ENCODE measurements around the gene COPE.
A peak's percentile ranks its signal among the peaks of the same experiment; 100 is the strongest.
"Not testable (repeated sequence)": the region's sequence is repeated elsewhere in the genome, so short reads cannot be mapped to it uniquely, and the experiment has no call there.

COPE gene

DNA sequence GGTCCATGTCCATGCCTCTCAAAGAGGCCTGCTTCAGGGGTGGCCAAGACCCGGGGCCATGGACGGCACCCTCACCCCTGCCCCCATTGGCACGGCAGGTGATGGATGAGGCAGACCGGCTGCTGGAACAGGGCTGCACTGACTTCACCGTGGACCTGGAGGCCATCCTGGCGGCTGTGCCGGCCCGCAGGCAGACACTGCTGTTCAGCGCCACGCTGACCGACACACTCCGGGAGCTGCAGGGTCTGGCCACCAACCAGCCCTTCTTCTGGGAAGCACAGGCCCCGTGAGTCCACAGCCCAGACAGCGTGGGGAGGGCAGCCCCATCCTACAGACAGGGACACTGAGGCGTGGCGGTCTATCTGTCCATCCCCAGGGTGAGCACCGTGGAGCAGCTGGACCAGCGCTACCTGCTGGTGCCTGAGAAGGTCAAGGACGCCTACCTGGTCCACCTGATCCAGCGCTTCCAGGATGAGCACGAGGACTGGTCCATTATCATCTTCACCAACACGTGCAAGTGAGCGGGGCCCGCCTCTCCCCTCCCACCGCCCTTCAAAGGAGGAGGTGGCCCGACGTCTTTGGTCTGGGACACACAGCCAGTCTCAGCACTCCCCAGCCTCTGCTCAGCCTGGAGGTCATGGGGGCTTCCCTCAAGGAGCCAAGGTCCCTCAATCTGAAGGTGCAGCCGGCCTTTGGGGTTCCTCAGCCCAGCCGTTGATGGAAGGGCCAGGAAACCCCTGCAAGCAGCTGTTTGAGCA is 3.2 kb upstream of the COPE start:
- Histone ChIP-seq H3K4me1 (ENCODE audit: control insufficient read depth, insufficient read depth, low read length) (peaks cover 4% of the 10 kb centered on the region), H3K36me3 (ENCODE audit: control insufficient read depth, insufficient read depth, low read length) (peaks cover 21% of the 10 kb centered on the region), H3K27me3 (ENCODE audit: control insufficient read depth, insufficient read depth, low read length) (no peaks in the 10 kb centered on the region), H3K4me3 (ENCODE audit: low read length) (no peak overlapping the region), H3K9me3 (ENCODE audit: control insufficient read depth, insufficient read depth, low read length) (no peaks in the 10 kb centered on the region), H3K27ac (ENCODE audit: low read length) (no peak overlapping the region)
- DNase-seq (ENCODE audit: low read depth, low spot score) = no peak
- no CpG with 5 or more reads among the region's 29 CpGs for WGBS (ENCODE audit: insufficient coverage, insufficient read length)

GRCh38 chr19:18921593-18921992 is 2.4 kb upstream of the COPE start:
- Histone ChIP-seq H3K27me3 (ENCODE audit: control insufficient read depth, insufficient read depth, low read length) (no peaks in the 10 kb centered on the region), H3K4me1 (ENCODE audit: control insufficient read depth, insufficient read depth, low read length) (peaks cover 4% of the 10 kb centered on the region), H3K9me3 (ENCODE audit: control insufficient read depth, insufficient read depth, low read length) (no peaks in the 10 kb centered on the region), H3K36me3 (ENCODE audit: control insufficient read depth, insufficient read depth, low read length) (peaks cover 21% of the 10 kb centered on the region), H3K4me3 (ENCODE audit: low read length) (no peak overlapping the region), H3K27ac (ENCODE audit: low read length) (no peak overlapping the region)
- DNase-seq (ENCODE audit: low read depth, low spot score) = no peak
- WGBS (ENCODE audit: insufficient coverage, insufficient read length) = no CpG with 5 or more reads among the region's 17 CpGs

DNA sequence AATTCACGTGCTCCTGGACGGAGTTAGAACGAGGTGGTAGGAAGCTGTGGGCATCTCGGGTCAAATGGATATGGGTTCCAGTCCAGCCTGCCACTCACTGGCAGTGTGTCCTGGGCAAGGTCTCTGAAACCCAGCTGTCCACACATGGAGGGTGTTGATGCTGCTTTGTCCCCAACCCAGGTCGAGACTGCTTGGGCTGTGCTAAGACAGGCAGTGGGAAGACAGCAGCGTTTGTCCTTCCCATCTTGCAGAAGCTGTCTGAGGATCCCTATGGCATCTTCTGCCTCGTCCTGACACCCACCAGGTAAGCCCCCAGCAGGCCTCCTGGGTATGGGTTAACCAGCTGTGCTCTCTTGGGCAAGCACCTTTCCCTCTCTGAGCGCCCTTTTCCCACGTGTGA is 1.2 kb upstream of the COPE start:
- H3K36me3 ChIP-seq (ENCODE audit: control insufficient read depth, insufficient read depth, low read length) = peaks cover 14% of the 10 kb centered on the region
- no CpG with 5 or more reads among the region's 9 CpGs for WGBS (ENCODE audit: insufficient coverage, insufficient read length)
- H3K4me3 ChIP-seq (ENCODE audit: low read length) = peak overlapping the region; percentile 92; the same call in 1 of the 2 replicates
- no peak for DNase-seq (ENCODE audit: low read depth, low spot score)
- H3K27ac ChIP-seq (ENCODE audit: low read length) = no peak overlapping the region
- H3K27me3 ChIP-seq (ENCODE audit: control insufficient read depth, insufficient read depth, low read length) = no peaks in the 10 kb centered on the region
- H3K9me3 ChIP-seq (ENCODE audit: control insufficient read depth, insufficient read depth, low read length) = no peaks in the 10 kb centered on the region
- peaks cover 4% of the 10 kb centered on the region for H3K4me1 ChIP-seq (ENCODE audit: control insufficient read depth, insufficient read depth, low read length)

DNA sequence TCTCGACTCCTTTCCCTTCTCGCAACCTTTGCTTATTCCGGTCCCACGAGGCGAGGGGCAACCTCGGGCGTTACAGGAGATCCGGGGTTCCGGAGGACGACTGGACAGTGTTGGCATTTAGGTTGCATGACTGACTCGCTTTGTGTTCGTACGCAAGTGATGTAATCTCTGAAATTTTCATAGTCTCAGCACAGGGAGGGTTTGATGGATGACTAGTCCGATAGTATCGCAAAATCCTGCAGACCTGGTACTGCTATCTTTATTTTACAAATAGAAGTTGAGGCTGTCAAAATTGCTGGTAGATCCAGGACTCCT is 670 bp upstream of the COPE start:
- peaks cover 4% of the 10 kb centered on the region for H3K4me1 ChIP-seq (ENCODE audit: control insufficient read depth, insufficient read depth, low read length)
- H3K9me3 ChIP-seq (ENCODE audit: control insufficient read depth, insufficient read depth, low read length) = no peaks in the 10 kb centered on the region
- H3K27me3 ChIP-seq (ENCODE audit: control insufficient read depth, insufficient read depth, low read length) = no peaks in the 10 kb centered on the region
- peaks cover 16% of the 10 kb centered on the region for H3K36me3 ChIP-seq (ENCODE audit: control insufficient read depth, insufficient read depth, low read length)
- peak overlapping the region; percentile 92 for H3K4me3 ChIP-seq (ENCODE audit: low read length)
- H3K27ac ChIP-seq (ENCODE audit: low read length) = no peak overlapping the region
- WGBS (ENCODE audit: insufficient coverage, insufficient read length) = no CpG with 5 or more reads among the region's 15 CpGs
- DNase-seq (ENCODE audit: low read depth, low spot score) = no peak

DNA sequence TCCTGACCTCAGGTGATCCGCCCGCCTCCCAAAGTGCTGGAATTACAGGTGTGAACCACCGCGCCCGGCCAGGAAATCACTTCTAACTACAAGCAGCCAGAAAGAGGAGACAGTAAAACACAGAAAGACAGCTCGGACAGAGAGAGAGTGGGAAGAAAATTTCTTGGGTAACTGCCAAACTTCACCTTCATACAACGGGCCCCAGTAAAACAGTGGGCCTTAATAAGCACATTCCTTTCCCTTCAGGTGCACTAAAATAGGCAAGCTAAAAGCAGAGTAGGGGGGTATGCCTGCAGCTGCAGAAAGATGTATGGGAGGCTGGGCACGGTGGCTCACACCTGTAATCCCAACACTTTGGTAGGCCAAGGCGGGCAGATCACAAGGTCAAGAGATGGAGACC is 1.6 kb downstream of the COPE start:
- not testable (repeated sequence) for DNase-seq (ENCODE audit: low read depth, low spot score); H3K27me3 ChIP-seq (ENCODE audit: control insufficient read depth, insufficient read depth, low read length); H3K27ac ChIP-seq (ENCODE audit: low read length); H3K4me1 ChIP-seq (ENCODE audit: control insufficient read depth, insufficient read depth, low read length); H3K4me3 ChIP-seq (ENCODE audit: low read length); H3K9me3 ChIP-seq (ENCODE audit: control insufficient read depth, insufficient read depth, low read length)
- no CpG with 5 or more reads among the region's 9 CpGs for WGBS (ENCODE audit: insufficient coverage, insufficient read length)
- H3K36me3 ChIP-seq (ENCODE audit: control insufficient read depth, insufficient read depth, low read length) = peaks cover 12% of the 10 kb centered on the region

- H3K27ac ChIP-seq (ENCODE audit: low read length) = no peak overlapping the region
- no peak for DNase-seq (ENCODE audit: low read depth, low spot score)
- no CpG with 5 or more reads among the region's 5 CpGs for WGBS (ENCODE audit: insufficient coverage, insufficient read length)
- no peaks in the 10 kb centered on the region for H3K27me3 ChIP-seq (ENCODE audit: control insufficient read depth, insufficient read depth, low read length)
- H3K9me3 ChIP-seq (ENCODE audit: control insufficient read depth, insufficient read depth, low read length) = no peaks in the 10 kb centered on the region
- peaks cover 4% of the 10 kb centered on the region for H3K4me1 ChIP-seq (ENCODE audit: control insufficient read depth, insufficient read depth, low read length)
- peaks cover 9% of the 10 kb centered on the region for H3K36me3 ChIP-seq (ENCODE audit: control insufficient read depth, insufficient read depth, low read length)
- no peak overlapping the region for H3K4me3 ChIP-seq (ENCODE audit: low read length)
These were observed 3.5 kb downstream of the COPE start for GRCh38 chr19:18915639-18916038.

- H3K4me1 ChIP-seq (ENCODE audit: control insufficient read depth, insufficient read depth, low read length) = no peaks in the 10 kb centered on the region
- H3K9me3 ChIP-seq (ENCODE audit: control insufficient read depth, insufficient read depth, low read length) = no peaks in the 10 kb centered on the region
- H3K27ac ChIP-seq (ENCODE audit: low read length) = no peak overlapping the region
- H3K27me3 ChIP-seq (ENCODE audit: control insufficient read depth, insufficient read depth, low read length) = no peaks in the 10 kb centered on the region
- WGBS (ENCODE audit: insufficient coverage, insufficient read length) = no CpG with 5 or more reads among the region's 5 CpGs
- H3K36me3 ChIP-seq (ENCODE audit: control insufficient read depth, insufficient read depth, low read length) = peaks cover 11% of the 10 kb centered on the region
- H3K4me3 ChIP-seq (ENCODE audit: low read length) = no peak overlapping the region
- no peak for DNase-seq (ENCODE audit: low read depth, low spot score)
These were observed 5.7 kb downstream of the COPE start for GRCh38 chr19:18913466-18913865.

- Histone ChIP-seq H3K27me3 (ENCODE audit: control insufficient read depth, insufficient read depth, low read length) (no peaks in the 10 kb centered on the region), H3K9me3 (ENCODE audit: control insufficient read depth, insufficient read depth, low read length) (no peaks in the 10 kb centered on the region), H3K4me3 (ENCODE audit: low read length) (no peak overlapping the region), H3K36me3 (ENCODE audit: control insufficient read depth, insufficient read depth, low read length) (peaks cover 12% of the 10 kb centered on the region), H3K27ac (ENCODE audit: low read length) (no peak overlapping the region), H3K4me1 (ENCODE audit: control insufficient read depth, insufficient read depth, low read length) (no peaks in the 10 kb centered on the region)
- WGBS (ENCODE audit: insufficient coverage, insufficient read length) = no CpG with 5 or more reads among the region's 14 CpGs
- DNase-seq (ENCODE audit: low read depth, low spot score) = no peak
These were observed 6.3 kb downstream of the COPE start for GRCh38 chr19:18912933-18913332.

DNA sequence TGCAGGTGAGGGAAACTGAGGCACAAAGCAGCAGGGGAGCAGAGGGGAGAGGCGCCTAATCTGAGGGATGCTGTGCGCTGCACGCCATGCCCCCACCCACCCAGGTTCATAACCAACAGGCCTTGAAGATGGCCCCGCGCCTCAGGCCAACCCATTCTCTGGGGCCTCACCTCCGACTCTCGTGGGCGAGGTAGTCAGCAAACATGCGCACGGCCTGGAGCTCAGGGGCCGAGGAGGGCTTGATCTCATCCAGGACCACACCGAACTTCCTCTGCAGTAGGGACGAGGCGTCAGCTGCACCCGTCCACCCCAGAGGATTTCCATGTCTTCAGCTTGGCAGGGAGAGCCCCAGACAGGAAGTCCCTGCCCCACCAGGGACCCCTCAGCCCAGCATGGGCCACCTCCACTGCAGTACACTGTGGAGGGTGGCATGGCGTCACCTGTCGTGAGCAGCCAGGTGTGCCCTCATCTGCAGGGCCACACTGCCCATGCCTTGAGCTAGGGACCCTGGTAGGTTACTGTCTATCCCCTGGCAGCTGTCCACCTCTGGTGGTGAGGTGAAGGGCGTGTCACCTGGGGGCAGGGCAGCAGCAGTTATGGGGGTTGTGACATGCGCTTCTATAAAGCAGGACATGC is 8.3 kb downstream of the COPE start:
- no peak for DNase-seq (ENCODE audit: low read depth, low spot score)
- Histone ChIP-seq H3K27ac (ENCODE audit: low read length) (no peak overlapping the region), H3K4me1 (ENCODE audit: control insufficient read depth, insufficient read depth, low read length) (no peaks in the 10 kb centered on the region), H3K27me3 (ENCODE audit: control insufficient read depth, insufficient read depth, low read length) (no peaks in the 10 kb centered on the region), H3K9me3 (ENCODE audit: control insufficient read depth, insufficient read depth, low read length) (no peaks in the 10 kb centered on the region), H3K4me3 (ENCODE audit: low read length) (no peak overlapping the region), H3K36me3 (ENCODE audit: control insufficient read depth, insufficient read depth, low read length) (peaks cover 26% of the 10 kb centered on the region)
- no CpG with 5 or more reads among the region's 19 CpGs for WGBS (ENCODE audit: insufficient coverage, insufficient read length)

DNA sequence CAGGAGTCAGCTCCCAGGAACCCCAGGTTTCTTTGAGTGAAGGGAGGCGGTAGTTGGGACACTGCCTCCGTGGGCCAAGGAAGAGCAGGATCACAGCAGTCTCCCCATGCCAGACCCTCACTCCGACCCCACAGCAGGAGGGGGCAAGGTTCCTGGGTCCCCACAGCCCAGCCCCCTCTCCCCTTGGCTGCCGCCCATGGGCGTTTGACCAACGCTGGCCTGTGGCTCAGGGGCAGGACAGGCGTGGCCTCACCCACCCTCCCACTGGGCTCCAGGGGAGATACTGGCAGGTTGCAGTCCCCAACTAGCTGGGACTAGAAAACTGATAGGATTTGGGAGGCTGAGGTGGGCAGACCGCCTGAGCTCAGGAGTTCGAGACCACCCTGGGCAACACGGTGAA is 9.2 kb downstream of the COPE start:
- no peak overlapping the region for H3K27ac ChIP-seq (ENCODE audit: low read length)
- no peak overlapping the region for H3K4me3 ChIP-seq (ENCODE audit: low read length)
- no peaks in the 10 kb centered on the region for H3K27me3 ChIP-seq (ENCODE audit: control insufficient read depth, insufficient read depth, low read length)
- H3K36me3 ChIP-seq (ENCODE audit: control insufficient read depth, insufficient read depth, low read length) = peaks cover 26% of the 10 kb centered on the region
- no peak for DNase-seq (ENCODE audit: low read depth, low spot score)
- H3K4me1 ChIP-seq (ENCODE audit: control insufficient read depth, insufficient read depth, low read length) = no peaks in the 10 kb centered on the region
- no peaks in the 10 kb centered on the region for H3K9me3 ChIP-seq (ENCODE audit: control insufficient read depth, insufficient read depth, low read length)
- no CpG with 5 or more reads among the region's 10 CpGs for WGBS (ENCODE audit: insufficient coverage, insufficient read length)
